Cardiac fibroblast (primary cell): Measurements from ENCODE around the gene BAIAP2L1.

Experiments used
- DNase-seq, 2 donors: peaks; one replicate each; pipeline versions ENCODE4 v3.0.0 to v3.0.0-alpha.2; 2010; ENCODE audit warnings: low read depth in 2 of 2
- H3K4me3 ChIP-seq, 2 donors: replicated peaks in 1 of 2; 1 replicate in 1 of 2; 2 replicates in 1 of 2; pipeline ENCODE4 v1.5.1; 2011; ENCODE audit warnings: low read depth in 2 of 2, low read length in 2 of 2, mild to moderate bottlenecking in 2 of 2, moderate library complexity in 1 of 2
- CTCF ChIP-seq: IDR thresholded peaks from one replicate; pipeline ENCODE4 v1.5.1; 2011; ENCODE audit warnings: low read depth, mild to moderate bottlenecking, low read length, inconsistent platforms

BAIAP2L1 gene

GRCh38 chr7:98301693-98302470 lies 99.0 kb downstream of the BAIAP2L1 start:
- H3K4me3 ChIP-seq, result no peak overlapping the region
- no peak for TF ChIP-seq CTCF
- no peak for DNase-seq

- no peak for DNase-seq
- no peak for TF ChIP-seq CTCF
- H3K4me3 ChIP-seq, result no peak overlapping the region
Measured at GRCh38 chr7:98300595-98301372, 100.1 kb downstream of the BAIAP2L1 start.

GRCh38 chr7:98297626-98298286 lies 103.1 kb downstream of the BAIAP2L1 start:
- no peak overlapping the region for H3K4me3 ChIP-seq
- TF ChIP-seq CTCF, result no peak
- no peak for DNase-seq

- no peak overlapping the region for H3K4me3 ChIP-seq
- TF ChIP-seq CTCF, result no peak
- no peak for DNase-seq
Measured at GRCh38 chr7:98296833-98297232, 104.1 kb downstream of the BAIAP2L1 start.

GRCh38 chr7:98295467-98296192 lies 105.3 kb downstream of the BAIAP2L1 start:
- H3K4me3 ChIP-seq, result no peak overlapping the region
- no peak for DNase-seq
- no peak for TF ChIP-seq CTCF

GRCh38 chr7:98294798-98295382 lies 106.0 kb downstream of the BAIAP2L1 start:
- H3K4me3 ChIP-seq, result no peak overlapping the region
- peak; percentile 64 for TF ChIP-seq CTCF
- DNase-seq, result peak; percentile 53 to 57
